ENCODE measurements around the gene CAMTA1. TPM values are rescaled to one million over a fixed set of nuclear protein-coding genes. Genes with fewer than 3 reads are reported as not detected.

CAMTA1 gene
- total RNA-seq, 1 experiment from 2014 or later, result 85.2 TPM

DNA sequence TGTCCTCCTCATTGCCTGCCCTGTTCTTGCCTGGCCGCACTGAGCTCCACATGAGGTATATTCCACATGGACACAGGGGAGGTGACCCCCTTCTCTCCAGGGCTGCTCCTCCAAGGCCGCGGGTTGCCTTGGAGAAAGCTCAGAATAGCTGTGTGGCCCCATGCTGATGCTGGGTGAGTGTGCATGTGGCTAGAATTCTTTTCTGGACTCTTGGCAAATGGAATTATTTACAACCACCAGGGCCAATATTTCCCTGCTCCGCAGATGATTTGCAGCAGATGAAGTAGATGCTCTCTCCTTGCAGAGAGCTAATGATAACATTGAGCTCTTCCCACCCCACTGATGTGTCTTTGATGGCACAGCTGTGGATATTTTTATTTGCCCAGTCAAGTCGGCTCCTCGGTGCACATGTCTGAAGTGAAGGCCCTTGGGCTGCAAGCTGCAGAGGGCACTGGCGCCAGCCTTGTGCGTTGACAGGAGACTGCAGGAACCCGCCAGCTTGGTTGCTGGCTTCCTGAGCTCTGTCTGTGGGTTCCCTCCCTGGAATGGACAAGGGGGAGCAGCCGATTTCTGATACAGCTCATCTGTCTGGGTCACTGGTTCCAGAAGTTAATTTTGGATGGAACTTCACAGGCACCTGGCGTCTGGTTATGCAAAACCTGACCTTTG lies 581.2 kb downstream of the CAMTA1 start:
- ChIA-PET CTCF (no interaction called here), POLR2A (ENCODE audit: low non-redundant PET) (no interaction called here)
- no TSS peak for BruUV-seq (replicated peaks)
- TF ChIP-seq, protein P1, sequence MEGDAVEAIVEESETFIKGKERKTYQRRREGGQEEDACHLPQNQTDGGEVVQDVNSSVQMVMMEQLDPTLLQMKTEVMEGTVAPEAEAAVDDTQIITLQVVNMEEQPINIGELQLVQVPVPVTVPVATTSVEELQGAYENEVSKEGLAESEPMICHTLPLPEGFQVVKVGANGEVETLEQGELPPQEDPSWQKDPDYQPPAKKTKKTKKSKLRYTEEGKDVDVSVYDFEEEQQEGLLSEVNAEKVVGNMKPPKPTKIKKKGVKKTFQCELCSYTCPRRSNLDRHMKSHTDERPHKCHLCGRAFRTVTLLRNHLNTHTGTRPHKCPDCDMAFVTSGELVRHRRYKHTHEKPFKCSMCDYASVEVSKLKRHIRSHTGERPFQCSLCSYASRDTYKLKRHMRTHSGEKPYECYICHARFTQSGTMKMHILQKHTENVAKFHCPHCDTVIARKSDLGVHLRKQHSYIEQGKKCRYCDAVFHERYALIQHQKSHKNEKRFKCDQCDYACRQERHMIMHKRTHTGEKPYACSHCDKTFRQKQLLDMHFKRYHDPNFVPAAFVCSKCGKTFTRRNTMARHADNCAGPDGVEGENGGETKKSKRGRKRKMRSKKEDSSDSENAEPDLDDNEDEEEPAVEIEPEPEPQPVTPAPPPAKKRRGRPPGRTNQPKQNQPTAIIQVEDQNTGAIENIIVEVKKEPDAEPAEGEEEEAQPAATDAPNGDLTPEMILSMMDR (conservative IDR thresholded peaks at IDR 0.05; ENCODE audit: low read depth, low read length), result no peak
- no peak for TF ChIP-seq EZH2 (IDR thresholded peaks at IDR 0.05; ENCODE audit: borderline replicate concordance, low read depth, low read length, poor library complexity, severe bottlenecking)
- Histone ChIP-seq H3K27me3 (replicated peaks; ENCODE audit: insufficient read depth, low read depth, low read length, poor library complexity) (no peaks in the 10 kb centered on the region), H3K27ac (ENCODE audit: low read depth, low read length, poor library complexity, severe bottlenecking) (no peak overlapping the region), H3K4me1 (ENCODE audit: insufficient read depth, low read length, poor library complexity, severe bottlenecking) (no peaks in the 10 kb centered on the region), H3K36me3 (ENCODE audit: insufficient read depth, low read length, poor library complexity, severe bottlenecking) (no peaks in the 10 kb centered on the region), H3K4me3 (ENCODE audit: low read depth, low read length, poor library complexity, severe bottlenecking) (no peak overlapping the region), H3K9me3 (ENCODE audit: low read depth, low read length, poor library complexity, severe bottlenecking) (no peaks in the 10 kb centered on the region)
- DNase-seq (ENCODE audit: low spot score), result no peak
- intact Hi-C loops (cut with micrococcal nuclease; ENCODE audit: unreplicated experiment), result no loop called here

DNA sequence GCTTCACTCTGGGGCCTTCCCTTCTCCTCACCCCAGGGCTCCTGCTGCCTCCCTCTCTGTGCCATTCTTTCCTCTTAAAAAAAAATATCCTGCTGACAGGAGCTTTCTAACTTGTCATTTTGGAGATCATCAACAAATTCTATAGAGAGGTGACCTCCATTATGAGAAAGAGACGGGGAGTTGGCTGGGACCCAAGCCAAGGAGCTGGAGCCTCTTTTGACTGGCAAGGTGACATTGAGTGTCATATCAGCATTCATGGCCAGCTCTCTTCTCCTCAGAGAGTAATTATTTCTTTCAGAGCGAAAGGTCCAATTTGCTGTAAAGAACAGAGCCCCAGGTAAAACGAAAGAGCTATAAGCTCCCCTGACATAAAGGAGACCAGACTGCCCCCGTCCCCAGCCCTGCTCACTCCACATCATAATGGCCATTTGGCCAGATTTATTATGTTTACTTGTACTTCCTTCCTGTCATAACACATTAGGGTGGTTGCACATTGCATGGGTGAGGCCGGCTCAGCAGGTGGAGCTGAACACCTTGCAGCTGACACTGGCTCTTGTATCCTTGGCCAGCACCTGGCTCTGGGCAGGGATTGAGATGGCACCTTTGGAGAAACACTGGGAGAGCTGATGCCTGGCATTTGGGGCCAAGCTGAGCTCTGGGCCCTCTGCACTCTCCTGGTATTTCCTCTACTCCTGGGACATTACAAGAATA lies 581.9 kb downstream of the CAMTA1 start:
- intact Hi-C loops (cut with micrococcal nuclease; ENCODE audit: unreplicated experiment), result no loop called here
- POLR2A ChIA-PET (ENCODE audit: low non-redundant PET), result no interaction called here
- Histone ChIP-seq H3K4me1 (ENCODE audit: insufficient read depth, low read length, poor library complexity, severe bottlenecking) (no peaks in the 10 kb centered on the region), H3K27me3 (replicated peaks; ENCODE audit: insufficient read depth, low read depth, low read length, poor library complexity) (no peaks in the 10 kb centered on the region), H3K9me3 (ENCODE audit: low read depth, low read length, poor library complexity, severe bottlenecking) (no peaks in the 10 kb centered on the region), H3K27ac (ENCODE audit: low read depth, low read length, poor library complexity, severe bottlenecking) (no peak overlapping the region), H3K4me3 (ENCODE audit: low read depth, low read length, poor library complexity, severe bottlenecking) (no peak overlapping the region), H3K36me3 (ENCODE audit: insufficient read depth, low read length, poor library complexity, severe bottlenecking) (no peaks in the 10 kb centered on the region)
- TF ChIP-seq, protein P1 (conservative IDR thresholded peaks at IDR 0.05; ENCODE audit: low read depth, low read length), result no peak
- no peak for TF ChIP-seq EZH2 (IDR thresholded peaks at IDR 0.05; ENCODE audit: borderline replicate concordance, low read depth, low read length, poor library complexity, severe bottlenecking)
- CTCF ChIA-PET, result no interaction called here
- DNase-seq (ENCODE audit: low spot score), result no peak
- BruUV-seq (replicated peaks), result no TSS peak

DNA sequence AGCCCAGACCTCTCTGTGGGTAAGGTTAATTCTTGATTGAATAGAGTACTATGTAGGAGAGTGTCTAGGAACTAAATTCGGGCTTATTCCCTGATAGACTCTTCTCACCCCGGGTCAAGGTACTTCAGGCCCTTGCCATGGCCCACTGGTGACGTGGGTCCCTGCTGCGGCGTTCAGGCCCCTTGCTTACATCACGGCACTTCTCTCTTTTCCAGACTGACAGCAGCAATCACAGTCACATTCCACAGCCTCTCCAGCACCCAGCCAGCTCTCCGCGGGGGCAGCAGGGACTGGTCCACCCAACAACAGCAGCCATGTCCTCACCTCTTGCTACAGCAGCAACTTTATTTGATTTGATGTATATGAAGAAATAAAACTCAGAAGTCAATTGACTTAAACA lies 584.6 kb downstream of the CAMTA1 start:
- Histone ChIP-seq H3K27me3 (replicated peaks; ENCODE audit: insufficient read depth, low read depth, low read length, poor library complexity) (no peaks in the 10 kb centered on the region), H3K27ac (ENCODE audit: low read depth, low read length, poor library complexity, severe bottlenecking) (no peak overlapping the region), H3K36me3 (ENCODE audit: insufficient read depth, low read length, poor library complexity, severe bottlenecking) (no peaks in the 10 kb centered on the region), H3K4me3 (ENCODE audit: low read depth, low read length, poor library complexity, severe bottlenecking) (no peak overlapping the region), H3K9me3 (ENCODE audit: low read depth, low read length, poor library complexity, severe bottlenecking) (no peaks in the 10 kb centered on the region), H3K4me1 (ENCODE audit: insufficient read depth, low read length, poor library complexity, severe bottlenecking) (no peaks in the 10 kb centered on the region)
- no peak for DNase-seq (ENCODE audit: low spot score)
- no TSS peak for BruUV-seq (replicated peaks)
- TF ChIP-seq, protein P1 (conservative IDR thresholded peaks at IDR 0.05; ENCODE audit: low read depth, low read length), result no peak
- TF ChIP-seq EZH2 (IDR thresholded peaks at IDR 0.05; ENCODE audit: borderline replicate concordance, low read depth, low read length, poor library complexity, severe bottlenecking), result no peak
- intact Hi-C loops (cut with micrococcal nuclease; ENCODE audit: unreplicated experiment), result no loop called here
- POLR2A ChIA-PET (ENCODE audit: low non-redundant PET), result no interaction called here
- CTCF ChIA-PET, result no interaction called here

All from A673 (cell line).